PC-9 (cell line): ENCODE data around the gene FBLN2.

Source experiments
- EZH2 ChIP-seq: fragments of 200-600 bp; sonication (generic); IDR thresholded peaks from 2 replicates; pipeline ENCODE4 v1.8.0; 2017; ENCODE audit warnings: antibody characterized with exemption, low read depth
- TF ChIP-seq, protein P1 (sequence below): fragments of 200-600 bp; sonication (generic); conservative IDR thresholded peaks from 2 replicates; pipeline ENCODE4 v1.6.1; 2017; ENCODE audit warnings: mixed run types, antibody characterized with exemption, mild to moderate bottlenecking, moderate library complexity

DNA sequence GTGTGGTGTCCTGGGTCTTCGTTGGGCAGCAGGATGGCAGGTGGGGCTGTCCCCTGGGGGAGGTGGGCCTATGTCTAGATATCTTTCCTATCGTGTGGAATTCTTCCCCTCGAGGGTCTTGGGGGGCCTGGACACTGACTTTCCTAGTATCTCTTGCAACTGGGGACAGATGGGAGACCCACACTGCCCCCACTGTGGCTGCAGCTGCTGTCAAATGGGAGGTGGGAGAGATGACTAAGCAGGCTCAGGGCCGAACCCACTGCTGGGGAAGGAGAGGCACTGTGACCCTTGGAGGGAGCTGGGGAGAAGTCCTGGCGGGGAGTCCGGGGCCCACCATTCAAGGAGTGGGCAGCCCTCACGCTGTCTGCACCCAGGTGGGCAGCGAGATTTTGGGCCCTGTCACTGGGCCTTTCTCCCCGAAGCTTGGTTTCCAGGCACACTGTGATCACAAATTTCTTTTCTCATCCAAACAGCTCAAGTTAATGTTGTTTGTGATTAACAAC, 2.9 kb upstream of the FBLN2 start:
- TF ChIP-seq, protein P1, sequence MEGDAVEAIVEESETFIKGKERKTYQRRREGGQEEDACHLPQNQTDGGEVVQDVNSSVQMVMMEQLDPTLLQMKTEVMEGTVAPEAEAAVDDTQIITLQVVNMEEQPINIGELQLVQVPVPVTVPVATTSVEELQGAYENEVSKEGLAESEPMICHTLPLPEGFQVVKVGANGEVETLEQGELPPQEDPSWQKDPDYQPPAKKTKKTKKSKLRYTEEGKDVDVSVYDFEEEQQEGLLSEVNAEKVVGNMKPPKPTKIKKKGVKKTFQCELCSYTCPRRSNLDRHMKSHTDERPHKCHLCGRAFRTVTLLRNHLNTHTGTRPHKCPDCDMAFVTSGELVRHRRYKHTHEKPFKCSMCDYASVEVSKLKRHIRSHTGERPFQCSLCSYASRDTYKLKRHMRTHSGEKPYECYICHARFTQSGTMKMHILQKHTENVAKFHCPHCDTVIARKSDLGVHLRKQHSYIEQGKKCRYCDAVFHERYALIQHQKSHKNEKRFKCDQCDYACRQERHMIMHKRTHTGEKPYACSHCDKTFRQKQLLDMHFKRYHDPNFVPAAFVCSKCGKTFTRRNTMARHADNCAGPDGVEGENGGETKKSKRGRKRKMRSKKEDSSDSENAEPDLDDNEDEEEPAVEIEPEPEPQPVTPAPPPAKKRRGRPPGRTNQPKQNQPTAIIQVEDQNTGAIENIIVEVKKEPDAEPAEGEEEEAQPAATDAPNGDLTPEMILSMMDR: no peak
- TF ChIP-seq EZH2: no peak
